WTC11 (cell line): ENCODE data around the gene ABCG8.

ENCODE experiments used
- CTCF ChIP-seq: fragments of 200-600 bp; IDR thresholded peaks from 2 replicates; pipeline ENCODE4 v1.8.0; 2022; ENCODE audit warnings: antibody characterized with exemption
- FOXP4 ChIP-seq: sonication (generic); formaldehyde crosslinking; IDR thresholded peaks from 2 replicates; pipeline ENCODE4 v1.8.0; 2022; ENCODE audit warnings: mild to moderate bottlenecking, missing genetic modification reagents
- GABPB1 ChIP-seq: sonication (generic); formaldehyde crosslinking; IDR thresholded peaks from 2 replicates; pipeline ENCODE4 v1.8.1; 2023; ENCODE audit warnings: mild to moderate bottlenecking, missing genetic modification reagents
- HMGXB4 ChIP-seq: sonication (generic); formaldehyde crosslinking; IDR thresholded peaks from 2 replicates; pipeline ENCODE4 v1.8.1; 2023; ENCODE audit warnings: mild to moderate bottlenecking, moderate library complexity, missing genetic modification reagents
- RORB ChIP-seq: fragments of 250-450 bp; sonication (Bioruptor Pico); IDR thresholded peaks from 2 replicates; pipeline ENCODE4 v1.9.0; 2021; ENCODE audit warnings: mild to moderate bottlenecking

DNA sequence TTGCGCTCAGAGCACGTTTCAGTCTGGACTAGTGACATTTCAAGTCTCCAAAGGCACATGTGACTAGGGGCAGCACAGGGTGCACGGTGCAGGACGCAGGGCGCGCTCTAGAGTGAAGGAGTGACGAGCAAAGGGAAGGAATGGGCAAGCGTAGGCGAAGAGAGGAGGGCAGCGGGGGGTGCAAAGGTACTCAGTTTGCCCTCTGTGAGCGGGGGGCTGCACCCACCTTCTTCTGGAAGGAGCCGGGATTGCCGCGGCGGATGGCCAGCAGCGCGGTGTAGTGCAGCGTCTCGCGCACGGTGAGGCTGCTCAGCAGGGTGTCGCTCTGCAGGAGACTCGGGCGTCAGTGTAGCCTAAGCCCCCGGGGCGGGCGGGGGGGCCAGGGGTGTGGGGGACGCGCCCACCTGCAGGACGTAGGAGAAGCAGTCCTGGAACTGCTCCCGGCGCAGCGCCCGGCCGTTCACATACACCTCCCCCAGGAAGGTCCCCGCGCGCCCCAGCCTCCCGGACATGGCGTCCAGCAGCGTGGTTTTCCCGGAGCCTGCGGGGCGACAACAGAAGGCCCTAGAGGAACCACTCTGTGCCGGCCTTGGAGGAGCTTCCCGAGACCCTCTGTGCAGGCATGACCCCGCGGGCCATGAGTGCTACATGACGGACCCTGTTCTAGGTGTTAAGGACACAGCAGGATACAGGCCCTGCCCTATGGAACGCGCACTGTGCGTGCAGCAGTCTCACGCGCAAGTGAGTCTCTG is 7.1 kb upstream of the ABCG8 start:
- TF ChIP-seq CTCF (no peak), GABPB1 (no peak), HMGXB4 (CRISPR knock-in tag) (no peak), FOXP4 (CRISPR knock-in tag) (no peak), RORB (CRISPR knock-in tag) (no peak)
